HG03135 (cell line): ENCODE results near the gene FIBIN.
"Not testable (repeated sequence)": the region's sequence is repeated elsewhere in the genome, so short reads cannot be mapped to it uniquely, and the experiment has no call there.

Experiments
- ATAC-seq: cut with Tn5 transposase; IDR thresholded peaks from one replicate; pipeline ENCODE4 v1.9.1; 2021; ENCODE audit warnings: mild to moderate bottlenecking, moderate library complexity; ENCODE audit not compliant: unreplicated experiment

The FIBIN gene

DNA sequence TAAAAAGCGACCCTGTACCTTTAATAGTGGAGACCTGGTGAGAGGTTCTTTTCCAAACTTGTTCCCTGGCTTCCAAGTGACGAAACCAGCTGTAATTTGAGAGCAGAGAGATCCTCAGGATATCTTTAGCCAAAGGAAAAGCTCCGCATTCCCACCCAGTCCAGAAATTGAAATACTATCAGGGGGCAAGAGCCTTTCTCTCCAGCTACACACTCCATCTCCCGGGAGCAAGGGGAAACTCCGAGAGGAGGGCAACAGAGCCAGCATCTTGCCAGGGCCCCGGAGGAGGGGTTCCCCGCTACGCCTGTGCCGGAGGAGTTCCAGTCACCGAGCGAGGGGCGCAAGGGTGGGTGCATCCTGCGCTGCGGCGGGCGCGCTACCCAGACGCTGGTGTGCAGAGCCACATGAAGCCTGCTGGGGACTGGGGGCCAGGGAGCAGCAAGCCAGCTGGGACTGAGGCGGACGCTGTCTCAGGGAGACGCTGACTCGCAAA is at the start of gene FIBIN:
TSS of gene FIBIN (plus strand) at position 148 of the 493 bp plus-strand sequence. CDS start 415 bp downstream, outside the sequence.
- no peak for ATAC-seq

DNA sequence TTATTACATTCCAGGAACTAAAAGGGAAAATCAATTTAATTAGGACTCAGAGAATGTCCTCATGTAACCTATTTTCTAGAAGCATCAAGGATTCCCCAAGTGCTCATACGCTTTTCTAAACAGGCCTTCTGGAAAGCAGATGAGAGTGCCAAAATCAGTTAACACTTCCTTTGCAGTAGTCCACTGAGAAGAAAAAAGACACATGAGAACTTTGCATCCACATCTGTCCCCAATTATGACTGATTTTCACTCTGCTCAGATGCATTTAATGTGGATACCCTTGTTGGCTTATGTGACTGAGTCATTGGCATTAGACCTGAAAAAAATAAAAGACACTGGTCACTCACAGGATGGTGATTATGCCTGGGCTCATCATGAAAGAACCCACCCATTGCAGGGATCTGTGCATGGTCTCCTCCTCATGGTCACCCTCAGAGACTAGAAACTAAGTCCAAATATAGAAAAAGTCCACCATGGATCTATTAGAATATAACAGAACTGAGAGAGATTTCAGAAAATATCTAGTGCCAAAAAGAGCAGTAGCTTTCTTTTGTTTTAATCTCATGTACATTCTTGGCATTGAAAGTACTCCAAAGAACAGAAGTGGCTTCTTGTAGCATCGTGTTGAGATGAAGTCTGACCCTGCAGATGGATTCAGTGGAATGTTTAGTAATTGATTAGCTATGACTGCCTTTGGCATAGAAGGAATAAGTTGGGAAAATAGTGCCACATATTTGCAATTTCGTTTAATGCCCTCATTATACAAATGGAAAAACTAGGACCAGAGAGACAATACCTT is 48.8 kb upstream of the FIBIN start:
- no peak for ATAC-seq

DNA sequence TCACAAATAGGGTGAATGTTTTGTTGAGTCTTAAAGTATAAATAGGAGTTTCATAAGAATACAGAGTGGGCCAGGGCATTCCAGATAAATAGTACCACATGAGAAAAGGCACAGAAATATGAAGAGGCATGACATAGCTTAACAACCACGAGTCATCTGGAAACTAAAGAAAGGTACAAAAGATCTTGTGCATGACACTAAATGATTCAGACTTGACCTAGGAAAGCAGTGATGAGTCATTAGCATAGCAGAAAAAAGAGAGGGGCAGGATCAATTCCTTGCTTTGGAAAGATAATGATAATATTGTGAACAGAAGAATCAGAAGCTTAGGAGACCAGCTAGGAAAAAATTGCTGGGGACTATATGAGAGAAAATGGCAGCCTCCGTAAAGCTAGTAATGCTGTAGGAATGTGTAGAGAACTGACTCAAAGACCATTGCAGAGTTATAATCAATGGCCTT is 47.6 kb upstream of the FIBIN start:
- no peak for ATAC-seq

DNA sequence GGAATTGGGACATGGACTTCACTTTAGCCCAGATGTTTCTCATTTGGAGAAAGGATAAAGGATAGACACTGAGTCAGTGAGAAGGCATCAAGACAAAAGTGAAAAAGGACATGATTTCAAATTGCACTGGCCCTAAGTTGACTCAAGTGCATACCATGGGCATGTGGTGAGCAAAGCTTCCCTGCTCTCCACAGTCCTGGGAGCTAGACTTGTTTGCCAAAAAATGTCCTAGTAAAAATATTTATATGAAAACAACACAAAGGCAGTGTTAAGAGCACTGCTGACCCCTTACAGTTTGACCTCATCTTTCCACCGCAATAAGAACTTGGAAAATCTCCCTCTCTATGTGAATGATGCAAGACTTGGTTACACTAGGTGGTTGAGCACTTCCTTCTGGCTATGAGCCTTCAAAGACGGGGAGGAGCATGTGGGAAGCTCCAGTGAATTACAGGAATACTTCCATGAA is 46.5 kb upstream of the FIBIN start:
- no peak for ATAC-seq

DNA sequence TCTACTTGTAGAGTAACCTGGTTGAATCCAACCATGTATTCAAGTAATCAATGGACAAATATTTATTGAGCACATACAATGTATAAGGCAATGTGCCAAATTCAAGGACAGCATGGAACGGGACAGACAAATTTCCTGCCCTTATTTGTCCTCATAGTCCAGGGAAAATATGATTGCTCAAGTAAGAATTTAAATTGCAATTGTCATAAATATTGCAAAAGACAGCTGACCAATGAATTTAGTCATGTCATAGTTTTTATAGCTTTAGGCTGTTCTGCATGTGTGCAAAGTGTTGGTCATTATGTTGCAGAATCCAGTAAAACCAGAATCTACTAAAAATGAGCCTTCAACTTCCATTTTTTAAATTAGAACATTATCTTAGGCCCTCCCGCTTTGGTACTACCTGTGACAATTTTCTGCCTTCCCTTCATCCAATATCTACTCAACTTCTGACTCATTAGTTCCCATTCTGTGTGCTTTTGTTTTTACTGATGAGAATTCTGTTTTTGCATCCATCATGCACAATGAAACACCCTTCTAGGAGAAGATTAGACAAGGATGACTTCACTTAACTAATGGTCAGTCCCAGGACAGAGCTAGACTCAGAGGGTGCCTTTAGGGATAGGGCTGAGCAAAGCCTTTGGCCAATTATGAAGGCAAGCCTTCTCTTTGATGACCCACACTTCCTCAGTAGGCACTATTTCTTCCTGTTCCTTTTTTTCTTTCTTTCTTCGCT is 45.8 kb upstream of the FIBIN start:
- ATAC-seq = no peak

DNA sequence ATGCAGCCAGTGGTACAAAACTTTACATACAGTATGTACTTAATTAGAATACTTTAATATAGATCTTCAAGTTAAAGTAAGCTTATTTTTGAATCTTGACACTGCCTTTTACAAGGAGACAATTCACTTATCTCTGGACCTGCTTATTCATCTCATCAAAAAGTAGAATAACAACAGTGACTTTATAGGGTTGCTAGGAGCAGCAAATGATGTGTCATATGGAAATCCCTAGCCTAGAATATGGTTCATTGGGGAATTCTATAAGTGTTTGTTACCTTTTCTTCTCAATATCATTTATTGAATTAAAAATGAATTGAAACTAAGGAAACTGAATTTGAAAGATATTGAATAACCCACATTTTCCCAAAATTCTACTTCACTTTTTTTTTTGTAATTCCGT is 45.0 kb upstream of the FIBIN start:
- no peak for ATAC-seq

DNA sequence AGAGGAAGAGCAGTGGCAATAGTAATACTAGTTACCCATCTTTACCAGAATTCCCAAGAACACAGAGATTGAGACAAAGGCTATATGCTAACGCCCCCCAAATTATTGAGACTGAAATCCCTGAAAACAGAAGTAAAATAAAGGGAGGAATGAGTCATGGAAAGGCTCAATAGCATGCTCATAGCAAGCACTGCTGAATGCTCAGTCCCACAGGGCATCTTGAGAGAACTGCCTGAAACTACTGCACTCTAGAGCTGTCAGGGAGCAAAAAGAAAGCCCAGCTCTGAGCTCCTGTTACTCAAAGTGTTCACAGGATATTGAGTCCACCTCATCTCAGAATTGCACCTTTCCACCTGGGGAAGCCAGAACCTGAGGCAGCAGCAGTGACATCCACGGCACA is 44.1 kb upstream of the FIBIN start:
- ATAC-seq = no peak

DNA sequence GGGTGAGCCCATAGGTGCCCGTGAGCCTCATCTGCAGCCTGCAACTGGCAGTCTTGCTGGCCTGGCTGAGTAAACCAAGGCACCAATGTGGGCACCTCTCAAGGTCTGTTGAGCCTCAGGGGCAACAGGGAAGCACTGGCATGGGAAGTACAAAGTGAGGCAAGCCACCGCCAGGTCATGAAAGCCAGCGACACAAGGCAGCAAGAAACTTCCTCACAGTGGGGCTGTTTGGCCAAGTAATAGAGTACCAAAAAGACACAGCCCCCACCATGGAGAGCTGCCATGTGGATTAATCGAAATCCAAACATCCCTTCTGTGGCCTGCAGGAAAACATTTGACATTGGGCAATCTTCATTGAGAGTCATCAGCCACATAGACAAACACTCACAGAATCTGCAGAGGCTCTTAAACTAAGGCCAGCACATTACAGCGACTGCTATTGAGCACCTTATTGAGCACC is 43.6 kb upstream of the FIBIN start:
- no peak for ATAC-seq

DNA sequence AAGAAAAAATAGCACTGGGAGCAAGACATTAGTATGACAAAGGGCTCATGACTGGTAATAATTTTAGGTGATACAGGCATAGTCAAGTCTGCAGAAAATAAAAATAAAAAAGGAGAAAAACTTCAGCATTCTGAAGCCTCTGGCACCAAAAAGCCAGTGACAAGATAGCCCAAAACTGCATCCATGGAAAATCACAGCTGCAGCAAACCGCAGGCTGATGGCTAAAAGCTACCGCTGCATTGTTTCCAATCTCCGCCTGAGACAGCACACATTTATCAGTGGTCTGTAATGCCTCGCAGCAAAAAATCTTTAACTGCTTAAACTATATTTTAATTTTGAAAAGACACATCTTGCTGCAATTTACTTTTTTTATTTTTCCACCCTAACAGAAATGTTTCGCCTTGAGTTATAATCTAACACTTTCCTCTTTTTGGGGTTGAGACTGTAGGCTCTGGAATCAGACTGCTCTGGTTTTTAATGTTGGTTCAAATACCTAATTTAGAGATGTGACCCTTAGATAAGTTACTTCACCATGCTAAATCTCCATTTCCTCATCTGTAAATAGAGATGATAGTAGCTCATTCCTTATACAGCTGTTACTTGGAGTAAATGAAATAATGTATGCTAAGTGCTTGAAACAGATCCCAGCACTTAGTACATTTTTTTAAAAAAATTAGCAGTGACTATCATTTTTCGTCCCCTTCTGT is 42.0 kb upstream of the FIBIN start:
- ATAC-seq = no peak

DNA sequence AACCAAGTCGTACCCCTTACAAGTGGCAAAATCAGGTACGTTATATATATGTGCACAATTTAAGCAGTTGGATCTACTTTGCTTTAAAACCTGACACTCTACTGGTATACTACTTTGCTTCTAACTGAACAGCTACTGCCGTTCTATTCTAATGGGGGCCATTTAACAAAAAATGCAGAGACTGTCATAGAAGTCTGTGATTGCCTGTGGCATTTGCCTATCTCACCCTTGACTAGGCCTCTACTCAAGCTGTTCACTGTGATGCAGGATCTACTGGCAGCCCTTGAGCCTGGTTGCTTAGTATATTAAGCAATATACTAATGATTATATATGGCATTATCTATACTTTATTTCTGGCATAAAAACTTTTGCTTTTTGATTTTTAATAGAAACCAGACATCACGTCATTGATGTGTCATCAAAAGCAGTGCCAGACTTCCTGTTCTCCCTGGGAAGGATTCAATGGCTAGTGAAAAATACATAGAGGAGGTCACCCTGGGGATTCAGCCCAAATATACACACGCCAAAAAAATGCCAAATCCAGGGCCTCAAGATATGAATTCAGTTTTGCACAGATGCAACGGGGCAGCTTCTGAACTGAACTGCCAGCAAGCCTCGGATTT is 40.0 kb upstream of the FIBIN start:
- no peak for ATAC-seq

DNA sequence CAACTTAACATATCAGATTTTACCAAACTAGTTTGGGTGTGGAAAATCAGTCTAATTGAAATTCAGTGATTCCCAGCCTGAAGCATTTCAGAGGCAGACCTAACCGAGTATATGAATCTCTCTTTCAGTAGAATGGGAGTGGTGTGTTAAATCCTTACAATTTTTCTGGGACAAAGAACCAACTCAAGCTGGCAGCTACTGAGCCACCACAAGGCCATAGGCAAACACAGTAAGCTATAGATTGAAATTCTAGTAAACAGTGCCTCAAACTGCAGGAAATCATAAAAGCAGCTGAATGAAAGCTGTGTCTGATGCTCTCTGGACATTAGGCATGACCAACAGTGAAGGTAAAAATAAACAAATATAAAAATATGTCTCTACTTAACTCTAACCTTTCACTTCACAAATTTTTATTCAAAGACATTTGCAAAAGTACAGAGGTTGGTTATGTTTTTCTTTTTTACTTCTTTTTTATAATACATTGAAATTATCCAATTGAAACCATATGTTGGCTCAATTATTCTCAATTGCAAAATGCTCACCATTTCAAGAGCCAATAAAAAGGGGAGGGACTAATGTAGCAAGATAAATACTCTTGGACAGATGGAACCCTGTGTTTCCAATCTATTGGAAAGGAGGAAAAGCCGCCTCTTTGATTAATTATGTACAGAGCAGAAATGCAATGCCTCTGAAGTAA is 35.8 kb upstream of the FIBIN start:
- ATAC-seq = no peak

DNA sequence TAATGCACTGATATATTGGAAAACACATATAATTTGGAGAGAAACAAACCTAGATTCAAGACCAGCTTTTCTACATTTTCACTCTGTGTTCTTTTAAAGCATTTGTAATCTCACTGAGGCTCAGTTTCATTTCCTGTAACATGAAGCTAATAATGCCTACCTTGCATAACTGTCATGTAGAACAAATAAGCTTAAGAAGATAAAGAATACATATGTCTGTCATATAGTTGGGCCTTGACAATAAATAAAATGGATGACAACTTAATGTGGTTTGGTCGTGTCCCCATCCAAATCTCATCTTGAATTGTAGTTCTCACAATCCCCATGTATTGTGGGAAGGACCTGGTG is 35.2 kb upstream of the FIBIN start:
- no peak for ATAC-seq

DNA sequence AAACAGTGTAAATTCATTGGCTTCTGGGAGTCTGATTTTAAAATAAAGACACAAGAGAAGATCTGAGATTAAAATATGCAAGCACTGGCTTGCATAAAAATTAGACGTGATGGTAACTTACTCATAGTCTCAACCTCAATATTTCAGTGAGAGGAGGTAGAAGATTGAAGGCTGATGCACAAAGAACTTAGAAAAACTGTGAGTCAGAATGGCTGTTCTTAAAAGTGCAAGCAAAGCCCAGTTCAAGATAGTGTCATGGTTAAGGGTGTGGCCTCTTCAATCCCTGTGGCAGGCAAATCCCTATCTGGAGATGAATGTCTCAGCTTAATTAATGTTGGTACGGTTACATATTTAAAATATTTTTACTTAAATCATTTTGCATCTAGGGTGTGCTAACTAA is 33.6 kb upstream of the FIBIN start:
- ATAC-seq = no peak

DNA sequence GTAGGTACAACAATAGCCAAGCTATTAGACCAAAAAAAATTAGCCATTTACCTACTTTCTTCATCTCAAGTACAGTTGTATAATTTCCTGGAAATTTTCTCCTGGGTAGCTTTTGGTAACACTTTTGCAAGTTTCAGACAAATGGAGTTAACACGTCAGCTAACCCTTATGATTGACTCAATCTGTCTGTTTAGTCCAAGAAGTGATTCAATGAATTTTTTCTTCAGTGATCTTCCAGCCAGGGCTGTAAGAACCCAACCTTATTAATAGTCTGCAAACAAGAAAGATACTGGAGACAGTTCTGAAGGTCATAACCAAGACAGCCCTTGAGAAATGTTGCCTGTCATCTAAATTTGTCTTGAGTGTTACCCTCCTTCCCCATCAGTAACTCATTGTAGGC is 30.1 kb upstream of the FIBIN start:
- no peak for ATAC-seq

DNA sequence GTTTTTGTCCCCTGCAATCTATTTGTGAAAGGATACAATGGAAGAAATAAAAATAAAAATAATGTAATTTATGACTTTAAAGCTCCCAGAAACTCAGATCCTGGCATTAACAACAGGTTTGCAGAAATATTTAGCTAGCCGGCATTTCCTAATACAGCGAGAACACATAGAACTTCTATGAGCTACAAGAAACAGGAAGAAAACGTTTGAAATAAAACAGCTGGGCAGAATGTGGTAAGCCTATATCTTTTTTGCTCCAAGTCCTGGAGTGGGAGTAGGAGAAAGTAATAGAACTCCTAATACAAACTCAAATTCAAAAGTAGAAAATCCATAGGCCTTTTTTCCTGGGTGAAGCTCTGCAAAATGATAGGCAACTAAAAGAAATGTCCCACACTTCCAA is 29.6 kb upstream of the FIBIN start:
- ATAC-seq = no peak

DNA sequence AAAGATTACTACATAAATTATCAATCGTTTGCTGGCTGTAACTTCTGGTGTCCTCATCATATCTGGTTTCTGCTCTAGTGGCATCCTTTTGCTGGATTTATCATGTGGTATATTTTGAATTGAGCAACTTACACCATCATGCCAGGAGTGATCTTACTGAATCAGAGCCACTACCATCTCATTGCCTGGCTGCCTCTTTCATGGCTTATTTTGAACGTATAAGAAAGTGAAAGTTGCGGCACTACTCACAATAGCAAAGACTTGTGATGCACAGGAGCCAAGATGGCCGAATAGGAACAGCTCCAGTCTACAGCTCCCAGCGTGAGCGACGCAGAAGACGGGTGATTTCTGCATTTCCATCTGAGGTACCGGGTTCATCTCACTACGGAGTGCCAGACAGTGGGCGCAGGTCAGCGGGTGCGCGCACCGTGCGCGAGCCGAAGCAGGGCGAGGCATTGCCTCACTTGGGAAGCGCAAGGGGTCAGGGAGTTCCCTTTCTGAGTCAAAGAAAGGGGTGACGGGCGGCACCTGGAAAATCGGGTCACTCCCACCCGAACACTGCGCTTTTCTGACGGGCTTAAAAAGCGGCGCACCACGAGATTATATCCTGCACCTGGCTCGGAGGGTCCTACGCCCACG is 28.9 kb upstream of the FIBIN start:
- ATAC-seq = not testable (repeated sequence)

DNA sequence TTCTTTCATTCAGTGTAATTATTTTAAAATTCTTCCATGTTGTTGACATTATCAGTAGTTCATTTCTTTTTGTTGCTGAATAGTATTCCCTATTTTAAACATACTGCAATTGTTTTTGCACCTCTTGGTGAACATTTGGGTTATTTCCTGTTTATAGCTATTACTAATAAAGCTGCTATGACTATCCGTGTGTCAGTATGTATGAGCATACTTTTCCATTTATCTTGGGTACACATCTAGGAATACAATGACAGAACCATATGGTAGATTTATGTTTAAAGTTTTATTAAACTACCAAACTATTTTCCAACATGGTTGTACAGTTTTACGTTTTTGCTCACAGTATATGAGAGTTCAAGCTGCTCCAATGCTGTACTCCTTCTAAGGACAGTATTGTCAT is 22.0 kb upstream of the FIBIN start:
- ATAC-seq = no peak

DNA sequence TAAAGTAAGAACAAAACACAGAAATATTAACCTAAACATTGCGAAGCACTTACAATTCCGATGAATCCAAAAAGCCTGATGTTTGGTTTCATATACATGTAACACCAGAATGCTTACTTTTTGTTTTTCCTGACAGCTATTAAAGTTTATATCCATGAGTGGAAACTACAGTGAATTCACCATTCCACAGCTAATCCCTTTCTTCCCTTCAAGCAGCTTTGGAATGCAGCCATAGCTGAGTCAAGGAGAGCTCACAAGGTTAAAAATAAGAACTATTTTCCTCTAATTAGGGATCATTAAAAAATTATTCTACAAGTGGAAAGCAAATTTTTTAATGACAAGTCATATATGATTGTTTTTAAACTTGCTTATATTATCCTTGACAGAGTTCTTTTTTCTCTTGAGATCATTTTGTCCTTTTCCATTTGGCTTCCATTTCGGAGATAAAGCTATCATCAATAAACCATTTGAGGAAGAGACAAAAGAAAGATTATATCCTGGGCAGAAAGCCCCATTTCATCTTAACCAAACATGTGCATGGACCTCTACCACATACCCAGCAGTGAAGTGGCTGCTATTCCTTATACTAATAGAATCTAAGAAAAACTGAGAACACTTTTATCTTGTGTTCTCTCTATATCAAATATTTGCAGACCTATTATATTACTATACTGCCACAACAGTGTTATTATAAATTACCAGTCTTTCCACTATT is 19.7 kb upstream of the FIBIN start:
- ATAC-seq = no peak

DNA sequence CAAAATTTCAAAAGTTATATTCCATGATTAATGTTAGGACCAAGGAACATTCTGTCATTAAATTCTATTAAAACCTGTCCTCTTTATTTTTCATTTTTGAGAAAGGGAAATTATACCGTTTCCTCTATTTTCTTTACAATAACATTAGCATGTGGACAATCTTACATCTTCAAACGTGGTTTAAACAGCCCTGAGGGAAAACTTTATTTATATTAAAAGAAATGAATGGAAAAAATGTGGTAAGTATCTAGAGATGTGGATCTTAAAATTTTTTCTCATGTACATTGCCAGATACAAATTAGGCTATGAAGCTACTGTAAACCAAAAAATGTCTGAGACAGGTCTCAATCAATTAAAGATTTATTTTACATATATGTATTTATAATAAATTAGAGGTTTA is 18.9 kb upstream of the FIBIN start:
- no peak for ATAC-seq
